Heart right ventricle (tissue), 16 donors: ENCODE data around the gene PLD1. TPM values are rescaled to one million over a fixed set of nuclear protein-coding genes. Genes with fewer than 3 reads are reported as not detected.

ENCODE experiments used
- ATAC-seq, 8 donors: fragments of 200-7000 bp; cut with Tn5 transposase; one replicate each; pipeline ENCODE4 v1.9.1; 2020; ENCODE audit warnings: mild to moderate bottlenecking in 8 of 8, moderate library complexity in 8 of 8, moderate number of reproducible peaks in 1 of 8
- DNase-seq, 2 donors: peaks; one replicate each; pipeline ENCODE4 v3.0.0-alpha.2; 2020
- H3K27ac ChIP-seq, 10 donors: fragments of 200-600 bp; sonication (generic) in 2 of 10; one replicate each; pipeline versions ENCODE4 v1.5.0 to v1.8.0; 2020 to 2022; ENCODE audit warnings: mild to moderate bottlenecking in 3 of 10
- H3K27me3 ChIP-seq, 7 donors: fragments of 200-600 bp; one replicate each; pipeline ENCODE4 v1.8.0; 2021 to 2022; ENCODE audit warnings: mild to moderate bottlenecking in 2 of 7
- H3K36me3 ChIP-seq, 9 donors: fragments of 200-600 bp; sonication (generic) in 1 of 9; one replicate each; pipeline versions ENCODE4 v1.5.0 to v1.8.0; 2020 to 2022; ENCODE audit warnings: mild to moderate bottlenecking in 2 of 9
- H3K4me1 ChIP-seq, 9 donors: fragments of 200-600 bp; sonication (generic) in 1 of 9; one replicate each; pipeline versions ENCODE4 v1.5.0 to v1.8.0; 2020 to 2022; ENCODE audit warnings: mild to moderate bottlenecking in 4 of 9
- H3K4me3 ChIP-seq, 10 donors: fragments of 200-600 bp; sonication (generic) in 2 of 10; one replicate each; pipeline versions ENCODE4 v1.5.0 to v1.8.0; 2020 to 2022; ENCODE audit warnings: mild to moderate bottlenecking in 7 of 10, moderate library complexity in 2 of 10
- H3K9me3 ChIP-seq, 11 donors: fragments of 200-600 bp in 10 of 11; sonication (generic) in 2 of 11; one replicate each; pipeline versions ENCODE4 v1.5.0 to v1.8.0; 2013 to 2022; ENCODE audit warnings: mild to moderate bottlenecking in 2 of 11, control low read depth in 1 of 11, moderate library complexity in 1 of 11
- CTCF ChIP-seq, 9 donors: fragments of 200-600 bp; sonication (generic) in 2 of 9; IDR thresholded peaks; one replicate each; pipeline versions ENCODE4 v1.5.0 to v1.8.0; 2021 to 2022; ENCODE audit warnings: antibody characterized with exemption in 9 of 9, mild to moderate bottlenecking in 5 of 9, moderate library complexity in 1 of 9
- WGBS, 2 donors: extraction: QIAGEN DNeasy Blood & Tissue Kit; methylation state at CpG; one replicate each; pipeline ENCODE4 v1.1.7; 2013; ENCODE audit warnings: inconsistent platforms in 1 of 2; 5-methylcytosine and 5-hydroxymethylcytosine counted together
- intact Hi-C, 10 donors: fragments of 100-400 bp; cut with DNase I; formaldehyde crosslinking; loops; one replicate each; pipeline versions ENCODE4 v1.11.1 to v1.14.2; 2022
- polyA plus RNA-seq, 2 donors: library from polyadenylated mRNA; stranded (reverse); fragments of 200-250 nt; gene quantifications; one replicate each; pipeline ENCODE4 v1.2.3, GENCODE V29; 2013
- total RNA-seq, 10 donors: library from RNA; stranded (reverse); fragmentation: NEBNext Ultra II Directional in 3 of 10; extraction: Animal tissue kit (Norgen Biotek cat#: 25700) in 3 of 10; gene quantifications; one replicate each; pipeline versions ENCODE4 v1.2.1 to v1.2.4, GENCODE V29; 2021 to 2023
- donor health status: Arrhythmogenic right ventricular cardiomyopathy.
- donor health status: ischemic (EF 13 %, LVEDD 7.1; RV severe dilation, severe dysfunction).
- donor health status: healthy with polysubstance abuse.
- donor health status: DM: no; HTN: yes; CAD: no.
- donor health status: DM: no; HTN: no; CAD: no.
- donor health status: ischemic (EF 25% LVEDD 6.9; RV normal size, moderate dysfunction).
- donor health status: ischemic (EF 25% LVEDD 5.7; RV mildly dilated, moderate dysfunction).
- donor health status: healthy.
- donor health status: DM: yes; HTN: yes; CAD: no.
- donor health status: Ischemic cardiomyopathy.
- donor health status: ischemic (EF 35%, LVEDD 5.7; RV mildly dilated, moderate dysfunction).
- donor health status: nonischemic (EF 11% LVEDD 7.7; RV severe dilation, severe dysfunction).
- donor health status: DM: yes; HTN: yes; CAD: no.
- donor health status: PGD.
- donor health status: ischemic (EF 29% LVEDD 5.4; RV normal size, mild dysfunction).
- donor health status: nonischemic (EF 23%, LVEDD 6.1; RV moderate dilation, normal function).

PLD1 gene
- total and polyA plus RNA-seq, 12 donors: 10.5 to 83.3 (median 62.9) TPM

GRCh38 chr3:171769461-171769860 is 40.8 kb downstream of the PLD1 start:
- no peak for DNase-seq
- Histone ChIP-seq H3K27ac (peak overlapping the region in 9 of 10 donors; percentile 44 to 83 (median 80)), H3K4me3 (peak overlapping the region; percentile 19 to 65 (median 54)), H3K9me3 (no peaks in the 10 kb centered on the region), H3K36me3 (no peaks in the 10 kb centered on the region), H3K4me1 (peaks cover 0 to 60% (median 47%) of the 10 kb centered on the region in 9 donors), H3K27me3 (no peaks in the 10 kb centered on the region)
- no peak for ATAC-seq
- 40 to 65% methylated on average over 3 of the region's 3 CpGs for WGBS, 2 donors
- TF ChIP-seq CTCF (IDR thresholded peaks at IDR 0.05): no peak
- intact Hi-C loops: loop anchor here in 1 of 10 donors (2.0 kb wide), 1 partner anchor 123 kb away; no protein-coding TSS in a partner anchor

GRCh38 chr3:171768986-171769385 is 41.3 kb downstream of the PLD1 start:
- no peaks in the 10 kb centered on the region for H3K36me3 ChIP-seq
- no peaks in the 10 kb centered on the region for H3K9me3 ChIP-seq
- no peaks in the 10 kb centered on the region for H3K27me3 ChIP-seq
- H3K27ac ChIP-seq: peak overlapping the region in 9 of 10 donors; percentile 26 to 83 (median 80)
- intact Hi-C loops: loop anchor here in 1 of 10 donors (2.0 kb wide), 1 partner anchor 122 kb away; no protein-coding TSS in a partner anchor
- no peak for TF ChIP-seq CTCF (IDR thresholded peaks at IDR 0.05)
- no peak for DNase-seq
- 24 to 27% methylated on average over 4 of the region's 4 CpGs for WGBS, 2 donors
- H3K4me1 ChIP-seq: peaks cover 0 to 61% (median 47%) of the 10 kb centered on the region in 9 donors
- H3K4me3 ChIP-seq: peak overlapping the region; percentile 8 to 65 (median 54)
- no peak for ATAC-seq

GRCh38 chr3:171768281-171768900 is 41.9 kb downstream of the PLD1 start:
- H3K9me3 ChIP-seq: no peaks in the 10 kb centered on the region
- intact Hi-C loops: loop anchor here in 1 of 10 donors (2.0 kb wide), 1 partner anchor 122 kb away; no protein-coding TSS in a partner anchor
- H3K36me3 ChIP-seq: peaks cover 0 to 2% (median 0%) of the 10 kb centered on the region in 9 donors
- TF ChIP-seq CTCF (IDR thresholded peaks at IDR 0.05): no peak
- H3K27ac ChIP-seq: peak overlapping the region in 9 of 10 donors; percentile 26 to 83 (median 80)
- peaks cover 0 to 61% (median 47%) of the 10 kb centered on the region in 9 donors for H3K4me1 ChIP-seq
- H3K27me3 ChIP-seq: no peaks in the 10 kb centered on the region
- ATAC-seq (peak in 2 of 8 donors; percentile 18 to 40), DNase-seq (peak in 1 of 2 donors; percentile 34)
- 48 to 51% methylated on average over 10 of the region's 10 CpGs for WGBS, 2 donors
- peak overlapping the region; percentile 8 to 65 (median 54) for H3K4me3 ChIP-seq

GRCh38 chr3:171765511-171765887 is 44.8 kb downstream of the PLD1 start:
- Histone ChIP-seq H3K36me3 (peaks cover 0 to 2% (median 0%) of the 10 kb centered on the region in 9 donors), H3K27ac (peak overlapping the region in 2 of 10 donors; percentile 34 to 42), H3K27me3 (no peaks in the 10 kb centered on the region), H3K9me3 (no peaks in the 10 kb centered on the region), H3K4me3 (no peak overlapping the region), H3K4me1 (peaks cover 0 to 70% (median 41%) of the 10 kb centered on the region in 9 donors)
- DNase-seq (no peak), ATAC-seq (no peak)
- 77 to 78% methylated on average over 5 of the region's 5 CpGs for WGBS, 2 donors
- intact Hi-C loops: no loop called here
- no peak for TF ChIP-seq CTCF (IDR thresholded peaks at IDR 0.05)
